ENCODE data around the gene PEX5. TPM values are rescaled to one million over a fixed set of nuclear protein-coding genes. Genes with fewer than 3 reads are reported as not detected.

PEX5 gene
- total RNA-seq, 1 donor from 2014 or later = 21.5 TPM

GRCh38 chr12:7158781-7159609, 30.5 kb upstream of the PEX5 start:
- peaks cover 9% of the 10 kb centered on the region for H3K9me3 Mint-ChIP-seq (ENCODE audit: unreplicated experiment)
- H3K4me3 ChIP-seq (ENCODE audit: insufficient read depth, low read depth, low read length) = no peak overlapping the region
- H3K4me1 ChIP-seq (ENCODE audit: insufficient read depth, low read length) = no peaks in the 10 kb centered on the region
- no peaks in the 10 kb centered on the region for H3K79me2 ChIP-seq (ENCODE audit: insufficient read depth, low read length)
- TF ChIP-seq CTCF (IDR thresholded peaks at IDR 0.05; ENCODE audit: insufficient read depth, low read depth, low read length) (no peak), EZH2 (IDR thresholded peaks at IDR 0.05; ENCODE audit: insufficient read depth, low read length) (no peak)
- H3K4me3 Mint-ChIP-seq (ENCODE audit: unreplicated experiment) = no peak overlapping the region
- DNase-seq (ENCODE audit: low read depth) (no peak), FAIRE-seq (no peak)
- H3K36me3 Mint-ChIP-seq (ENCODE audit: low read depth, unreplicated experiment) = peaks cover 19% of the 10 kb centered on the region
- H4K20me1 ChIP-seq (ENCODE audit: insufficient read depth, low read length) = no peaks in the 10 kb centered on the region
- H3K27ac ChIP-seq (ENCODE audit: low read depth, low read length) = no peak overlapping the region
- H3K9ac ChIP-seq (ENCODE audit: low read length) = no peak overlapping the region
- no peak overlapping the region for H2AFZ ChIP-seq (ENCODE audit: low read depth, low read length)
- H3K27me3 ChIP-seq (ENCODE audit: insufficient read depth, low read length) = peaks cover 2% of the 10 kb centered on the region
- no peaks in the 10 kb centered on the region for H3K4me1 Mint-ChIP-seq (ENCODE audit: low read depth, unreplicated experiment)
- no peak overlapping the region for H3K4me2 ChIP-seq (ENCODE audit: low read length)
- peaks cover 33% of the 10 kb centered on the region for H3K27me3 Mint-ChIP-seq (ENCODE audit: low read depth, unreplicated experiment)
- no peak overlapping the region for H3K27ac Mint-ChIP-seq (ENCODE audit: unreplicated experiment)
- no peaks in the 10 kb centered on the region for H3K9me3 ChIP-seq (ENCODE audit: insufficient read depth, low read depth, low read length)
- no peaks in the 10 kb centered on the region for H3K36me3 ChIP-seq (ENCODE audit: insufficient read depth, low read length)

GRCh38 chr12:7160183-7160582, 29.3 kb upstream of the PEX5 start:
- H3K4me3 Mint-ChIP-seq (ENCODE audit: unreplicated experiment) = no peak overlapping the region
- Histone ChIP-seq H3K4me1 (ENCODE audit: insufficient read depth, low read length) (no peaks in the 10 kb centered on the region), H2AFZ (ENCODE audit: low read depth, low read length) (no peak overlapping the region), H3K27me3 (ENCODE audit: insufficient read depth, low read length) (peaks cover 2% of the 10 kb centered on the region), H3K4me2 (ENCODE audit: low read length) (no peak overlapping the region), H3K79me2 (ENCODE audit: insufficient read depth, low read length) (no peaks in the 10 kb centered on the region), H3K9me3 (ENCODE audit: insufficient read depth, low read depth, low read length) (no peaks in the 10 kb centered on the region), H3K4me3 (ENCODE audit: insufficient read depth, low read depth, low read length) (no peak overlapping the region), H4K20me1 (ENCODE audit: insufficient read depth, low read length) (no peaks in the 10 kb centered on the region), H3K27ac (ENCODE audit: low read depth, low read length) (no peak overlapping the region), H3K9ac (ENCODE audit: low read length) (no peak overlapping the region), H3K36me3 (ENCODE audit: insufficient read depth, low read length) (no peaks in the 10 kb centered on the region)
- H3K36me3 Mint-ChIP-seq (ENCODE audit: low read depth, unreplicated experiment) = peaks cover 16% of the 10 kb centered on the region
- H3K4me1 Mint-ChIP-seq (ENCODE audit: low read depth, unreplicated experiment) = no peaks in the 10 kb centered on the region
- peaks cover 9% of the 10 kb centered on the region for H3K9me3 Mint-ChIP-seq (ENCODE audit: unreplicated experiment)
- DNase-seq (ENCODE audit: low read depth) = no peak
- no peak overlapping the region for H3K27ac Mint-ChIP-seq (ENCODE audit: unreplicated experiment)
- TF ChIP-seq EZH2 (IDR thresholded peaks at IDR 0.05; ENCODE audit: insufficient read depth, low read length) (no peak), CTCF (IDR thresholded peaks at IDR 0.05; ENCODE audit: insufficient read depth, low read depth, low read length) (no peak)
- H3K27me3 Mint-ChIP-seq (ENCODE audit: low read depth, unreplicated experiment) = peaks cover 33% of the 10 kb centered on the region
- no peak for FAIRE-seq

GRCh38 chr12:7161327-7161726, 28.2 kb upstream of the PEX5 start:
- Mint-ChIP-seq H3K4me1 (ENCODE audit: low read depth, unreplicated experiment) (no peaks in the 10 kb centered on the region), H3K9me3 (ENCODE audit: unreplicated experiment) (peaks cover 9% of the 10 kb centered on the region), H3K27me3 (ENCODE audit: low read depth, unreplicated experiment) (peaks cover 33% of the 10 kb centered on the region), H3K36me3 (ENCODE audit: low read depth, unreplicated experiment) (peaks cover 7% of the 10 kb centered on the region), H3K27ac (ENCODE audit: unreplicated experiment) (no peak overlapping the region), H3K4me3 (ENCODE audit: unreplicated experiment) (no peak overlapping the region)
- no peaks in the 10 kb centered on the region for H3K9me3 ChIP-seq (ENCODE audit: insufficient read depth, low read depth, low read length)
- H3K27ac ChIP-seq (ENCODE audit: low read depth, low read length) = no peak overlapping the region
- no peaks in the 10 kb centered on the region for H3K4me1 ChIP-seq (ENCODE audit: insufficient read depth, low read length)
- no peaks in the 10 kb centered on the region for H3K79me2 ChIP-seq (ENCODE audit: insufficient read depth, low read length)
- FAIRE-seq = no peak
- no peak overlapping the region for H3K4me2 ChIP-seq (ENCODE audit: low read length)
- H3K9ac ChIP-seq (ENCODE audit: low read length) = no peak overlapping the region
- peaks cover 2% of the 10 kb centered on the region for H3K27me3 ChIP-seq (ENCODE audit: insufficient read depth, low read length)
- TF ChIP-seq CTCF (IDR thresholded peaks at IDR 0.05; ENCODE audit: insufficient read depth, low read depth, low read length) (no peak), EZH2 (IDR thresholded peaks at IDR 0.05; ENCODE audit: insufficient read depth, low read length) (no peak)
- no peak overlapping the region for H3K4me3 ChIP-seq (ENCODE audit: insufficient read depth, low read depth, low read length)
- no peaks in the 10 kb centered on the region for H3K36me3 ChIP-seq (ENCODE audit: insufficient read depth, low read length)
- H2AFZ ChIP-seq (ENCODE audit: low read depth, low read length) = no peak overlapping the region
- DNase-seq (ENCODE audit: low read depth) = no peak
- H4K20me1 ChIP-seq (ENCODE audit: insufficient read depth, low read length) = no peaks in the 10 kb centered on the region
